SK-N-SH (cell line): Measurements from ENCODE around the gene GGT7. TPM values are rescaled to one million over a fixed set of nuclear protein-coding genes. Genes with fewer than 3 reads are reported as not detected.
A peak's percentile ranks its signal among the peaks of the same experiment; 100 is the strongest.

Experiments
- CTCF ChIA-PET: fragments of 300-600, 350-600 bp; formaldehyde crosslinking; extraction: SDS; loops from one replicate; lab custom pipeline; 2021; lab: Yijun Ruan, JAX
- POLR2A ChIA-PET: fragments of 350-600 bp; sonication (Branson Sonifier 250); formaldehyde crosslinking; extraction: SDS; loops from one replicate; lab custom pipeline; 2020; ENCODE audit warnings: antibody characterized with exemption, inconsistent platforms; lab: Yijun Ruan, JAX
- DNase-seq: peaks from one replicate; pipeline ENCODE4 v3.0.0; 2012
- H2AFZ ChIP-seq: fragments of 200-600 bp; sonication (generic); 2 replicates; pipeline ENCODE4 v1.8.1; 2016; ENCODE audit warnings: antibody characterized with exemption, mild to moderate bottlenecking, low read depth
- H3F3A ChIP-seq: fragments of 200-600 bp; sonication (generic); replicated peaks from 2 replicates; pipeline ENCODE3; 2016; ENCODE audit warnings: antibody characterized with exemption, mild to moderate bottlenecking; ENCODE audit not compliant: insufficient read depth
- H3K27ac ChIP-seq, 2 experiments: fragments of 200-500 bp in 1 of 2; fragments of 200-600 bp in 1 of 2; sonication (Bioruptor generic) in 1 of 2; sonication (generic), shearing (Covaris generic) in 1 of 2; 2 replicates each; pipeline versions ENCODE4 v1.5.1 to v1.6.1; 2014 to 2016; ENCODE audit warnings: low read depth in 2 of 2, inconsistent platforms in 1 of 2, low read length in 1 of 2, mild to moderate bottlenecking in 1 of 2, mixed read lengths in 1 of 2
- H3K27me3 ChIP-seq: fragments of 200-600 bp; sonication (generic), shearing (Covaris generic); 2 replicates; pipeline ENCODE4 v1.6.1; 2016; ENCODE audit warnings: mixed run types; ENCODE audit not compliant: insufficient read depth
- H3K36me3 ChIP-seq, 2 experiments: fragments of 200-500 bp in 1 of 2; fragments of 200-600 bp in 1 of 2; sonication (Bioruptor generic) in 1 of 2; sonication (generic) in 1 of 2; replicated peaks in 1 of 2; 2 replicates each; pipeline versions ENCODE3 to v1.5.1; 2014 to 2016; ENCODE audit warnings: low read length in 1 of 2, mild to moderate bottlenecking in 1 of 2; ENCODE audit not compliant: insufficient read depth in 2 of 2, control insufficient read depth in 1 of 2
- H3K4me1 ChIP-seq, 2 experiments: fragments of 200-500 bp in 1 of 2; fragments of 200-600 bp in 1 of 2; sonication (Bioruptor generic) in 1 of 2; sonication (generic), shearing (Covaris generic) in 1 of 2; 2 replicates each; pipeline versions ENCODE4 v1.5.1 to v1.6.1; 2014 to 2016; ENCODE audit warnings: low read depth in 1 of 2, low read length in 1 of 2, mixed run types in 1 of 2; ENCODE audit not compliant: insufficient read depth in 2 of 2, control insufficient read depth in 1 of 2
- H3K4me2 ChIP-seq: fragments of 200-600 bp; sonication (generic), shearing (Covaris generic); 2 replicates; pipeline ENCODE4 v1.6.1; 2017; ENCODE audit warnings: mixed run types
- H3K4me3 ChIP-seq, 2 experiments: fragments of 200-500 bp in 1 of 2; fragments of 200-600 bp in 1 of 2; sonication (Bioruptor generic) in 1 of 2; sonication (generic), shearing (Covaris generic) in 1 of 2; 2 replicates each; pipeline versions ENCODE4 v1.5.1 to v1.8.1; 2014 to 2016; ENCODE audit warnings: low read depth in 2 of 2, inconsistent platforms in 1 of 2, low read length in 1 of 2, mild to moderate bottlenecking in 1 of 2, mixed read lengths in 1 of 2, moderate library complexity in 1 of 2
- H3K79me2 ChIP-seq: fragments of 200-600 bp; sonication (generic); 2 replicates; pipeline ENCODE4 v1.8.1; 2017; ENCODE audit warnings: mild to moderate bottlenecking; ENCODE audit not compliant: insufficient read depth
- H3K9ac ChIP-seq: fragments of 200-600 bp; sonication (generic); 2 replicates; pipeline ENCODE4 v1.6.1; 2017; ENCODE audit warnings: mixed run types
- H3K9me2 ChIP-seq: fragments of 200-600 bp; sonication (generic); 2 replicates; pipeline ENCODE4 v1.6.1; 2017; ENCODE audit warnings: mixed run types
- H3K9me3 ChIP-seq: fragments of 200-600 bp; sonication (generic); 2 replicates; pipeline ENCODE4 v1.6.1; 2017; ENCODE audit warnings: mixed run types, mild to moderate bottlenecking, moderate library complexity
- H4K20me1 ChIP-seq: fragments of 200-600 bp; sonication (generic); 2 replicates; pipeline ENCODE4 v1.6.1; 2017; ENCODE audit warnings: mild to moderate bottlenecking, mixed run types; ENCODE audit not compliant: insufficient read depth
- ELF1 ChIP-seq: IDR thresholded peaks from 2 replicates; pipeline ENCODE4 v1.4.0; 2012
- EP300 ChIP-seq, 2 experiments: IDR thresholded peaks; 2 replicates each; pipeline versions ENCODE4 v1.4.0 to v1.6.1; 2012; ENCODE audit warnings: borderline replicate concordance in 1 of 2, low read depth in 1 of 2, low read length in 1 of 2
- FOXJ3 ChIP-seq: sonication (generic); formaldehyde crosslinking; IDR thresholded peaks from 2 replicates; pipeline ENCODE4 v1.5.1; 2020; ENCODE audit warnings: mild to moderate bottlenecking, missing genetic modification reagents
- JUND ChIP-seq: IDR thresholded peaks from 2 replicates; pipeline ENCODE4 v1.4.0; 2012
- MEF2A ChIP-seq: IDR thresholded peaks from 2 replicates; pipeline ENCODE4 v1.4.0; 2012; ENCODE audit warnings: low read depth, borderline replicate concordance
- NFIC ChIP-seq: IDR thresholded peaks from 2 replicates; pipeline ENCODE4 v1.4.0; 2012; ENCODE audit warnings: borderline replicate concordance
- NRF1 ChIP-seq: IDR thresholded peaks from 2 replicates; pipeline ENCODE4 v1.6.1; 2012; ENCODE audit warnings: low read depth, mild to moderate bottlenecking, low read length
- RAD21 ChIP-seq: IDR thresholded peaks from 2 replicates; pipeline ENCODE4 v1.6.1; 2012; ENCODE audit warnings: mild to moderate bottlenecking, low read length
- RFX5 ChIP-seq: IDR thresholded peaks from 2 replicates; pipeline ENCODE4 v1.6.1; 2012; ENCODE audit warnings: mild to moderate bottlenecking, improper control_type of control experiment, low read length
- SIN3A ChIP-seq: IDR thresholded peaks from 2 replicates; pipeline ENCODE4 v1.6.1; 2012; ENCODE audit warnings: low read depth, mild to moderate bottlenecking, low read length, moderate library complexity, borderline replicate concordance
- SMC3 ChIP-seq: IDR thresholded peaks from 2 replicates; pipeline ENCODE4 v1.6.1; 2012; ENCODE audit warnings: low read depth, low read length, improper control_type of control experiment
- TAF1 ChIP-seq: IDR thresholded peaks from 2 replicates; pipeline ENCODE4 v1.6.1; 2012; ENCODE audit warnings: low read depth, mild to moderate bottlenecking, low read length, moderate library complexity, borderline replicate concordance
- USF1 ChIP-seq: IDR thresholded peaks from 2 replicates; pipeline ENCODE4 v1.4.0; 2012; ENCODE audit warnings: low read depth, borderline replicate concordance
- WGBS: methylation state at CpG from one replicate; pipeline ENCODE4 v1.1.6; 2017; ENCODE audit warnings: low lambda C conversion rate; 5-methylcytosine and 5-hydroxymethylcytosine counted together
- polyA plus RNA-seq, 3 experiments: library from polyadenylated mRNA; depleted of rRNA; stranded (reverse); fragments of >200 nt; gene quantifications; 2 replicates each; pipeline ENCODE4 v1.2.3, GENCODE V29; 2012
- TF ChIP-seq, protein P1 (sequence below): fragments of 150-350 bp; IDR thresholded peaks from 2 replicates; pipeline ENCODE4 v1.6.1; 2016; ENCODE audit warnings: mild to moderate bottlenecking, low read depth, low read length
- TF ChIP-seq, protein P2 (sequence below): fragments of 150-350 bp; IDR thresholded peaks from 2 replicates; pipeline ENCODE4 v1.6.1; 2017; ENCODE audit warnings: antibody characterized with exemption, low read length, low read depth, borderline replicate concordance
- TF ChIP-seq, protein P3 (sequence below): IDR thresholded peaks from 2 replicates; pipeline ENCODE4 v1.6.1; 2012; ENCODE audit warnings: mild to moderate bottlenecking, low read depth, low read length, moderate library complexity

The GGT7 gene
- polyA plus RNA-seq, 1 of the 3 experiments (the other 2 are of a cell fraction), result 22.5 TPM

DNA sequence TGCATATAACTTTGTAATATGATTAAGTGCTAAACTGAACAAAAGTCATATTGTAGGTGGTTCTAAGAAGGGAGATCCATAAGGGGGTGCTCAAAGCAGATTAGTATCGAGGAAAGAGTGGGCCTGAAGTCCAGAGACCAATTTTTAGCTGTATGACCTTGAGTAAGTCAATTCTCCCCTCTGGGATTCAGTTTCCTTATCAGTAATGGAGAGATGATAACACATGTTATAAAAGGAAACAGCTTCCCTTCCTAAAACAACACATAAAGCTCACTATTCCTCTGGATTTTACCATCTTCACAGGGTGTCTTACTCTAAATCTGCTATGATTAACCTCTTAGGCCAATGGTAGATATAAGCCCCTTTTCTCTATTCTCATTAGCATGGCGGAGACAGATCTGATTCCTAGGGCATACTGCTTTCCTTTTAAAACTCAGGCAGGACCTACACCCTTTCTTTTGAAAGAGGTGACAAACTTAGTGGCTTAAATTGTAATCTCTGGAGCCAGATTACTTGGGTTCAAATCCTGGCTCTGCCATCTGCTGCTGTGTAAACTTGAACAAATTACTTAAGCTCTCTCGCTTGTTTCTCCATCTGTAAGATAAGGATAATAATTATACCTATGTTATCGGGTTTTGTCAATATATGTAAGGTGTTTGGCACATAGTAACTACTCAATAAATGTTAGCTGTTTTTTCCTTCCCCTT, 43.2 kb upstream of the GGT7 start:
- no peaks in the 10 kb centered on the region for H3K9me3 ChIP-seq
- H3F3A ChIP-seq, result no peaks in the 10 kb centered on the region
- no peaks in the 10 kb centered on the region for H4K20me1 ChIP-seq
- no peaks in the 10 kb centered on the region for H3K79me2 ChIP-seq
- 89% methylated on average over 4 of the region's 4 CpGs for WGBS
- CTCF ChIA-PET, result interaction anchor here (1.2 to 1.5 kb wide), 2 partner anchors 42 to 43 kb away, joined by 3 to 6 read pairs; no protein-coding TSS in a partner anchor
- H3K9me2 ChIP-seq, result no peaks in the 10 kb centered on the region
- peaks cover 0 to 3% of the 10 kb centered on the region in 2 experiments; a peak in 1 of 4 replicates for H3K4me1 ChIP-seq
- no peaks in the 10 kb centered on the region for H3K27me3 ChIP-seq
- no peak overlapping the region for H3K4me2 ChIP-seq
- H2AFZ ChIP-seq, result no peak overlapping the region
- peak; percentile 23 for DNase-seq
- no peaks in the 10 kb centered on the region for H3K36me3 ChIP-seq
- H3K9ac ChIP-seq, result no peak overlapping the region
- H3K4me3 ChIP-seq, result no peak overlapping the region
- TF ChIP-seq, protein P1, sequence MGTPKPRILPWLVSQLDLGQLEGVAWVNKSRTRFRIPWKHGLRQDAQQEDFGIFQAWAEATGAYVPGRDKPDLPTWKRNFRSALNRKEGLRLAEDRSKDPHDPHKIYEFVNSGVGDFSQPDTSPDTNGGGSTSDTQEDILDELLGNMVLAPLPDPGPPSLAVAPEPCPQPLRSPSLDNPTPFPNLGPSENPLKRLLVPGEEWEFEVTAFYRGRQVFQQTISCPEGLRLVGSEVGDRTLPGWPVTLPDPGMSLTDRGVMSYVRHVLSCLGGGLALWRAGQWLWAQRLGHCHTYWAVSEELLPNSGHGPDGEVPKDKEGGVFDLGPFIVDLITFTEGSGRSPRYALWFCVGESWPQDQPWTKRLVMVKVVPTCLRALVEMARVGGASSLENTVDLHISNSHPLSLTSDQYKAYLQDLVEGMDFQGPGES, result no peak
- TF ChIP-seq EP300 (IDR thresholded peaks at IDR 0.05; ENCODE audit: borderline replicate concordance in 1 of 2, low read depth in 1 of 2, low read length in 1 of 2), result peak in 1 of 2 experiments; percentile 26; a peak in 1 of 4 replicates
- no peak for TF ChIP-seq NRF1
- no peak for TF ChIP-seq ELF1
- H3K27ac ChIP-seq, result peak overlapping the region in 1 of 2 experiments; percentile 9; a peak in 1 of 4 replicates
- POLR2A ChIA-PET, result interaction anchor here (0.8 kb wide), 1 partner anchor 12 kb away, joined by 3 read pairs; no protein-coding TSS in a partner anchor

DNA sequence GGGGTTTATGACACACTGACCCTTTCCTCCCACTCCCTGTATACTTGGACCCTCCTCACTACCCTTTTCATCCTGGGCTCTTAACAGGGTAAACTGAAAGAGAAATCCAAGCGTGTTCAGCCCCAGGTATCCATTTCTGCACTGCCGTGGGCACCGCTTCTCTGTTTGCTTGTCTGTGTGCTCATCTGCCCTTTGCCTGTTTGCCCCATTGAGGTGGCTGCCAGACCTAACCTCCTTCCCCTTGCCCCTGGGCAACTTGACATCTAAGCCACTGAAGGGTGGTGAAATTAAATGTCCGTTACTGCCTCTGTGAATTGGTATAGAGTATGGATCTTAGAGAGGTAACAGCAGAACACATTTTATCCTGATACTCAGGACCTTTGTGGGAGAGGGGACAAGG, 42.5 kb upstream of the GGT7 start:
- peaks cover 0 to 3% of the 10 kb centered on the region in 2 experiments; a peak in 1 of 4 replicates for H3K4me1 ChIP-seq
- 86% methylated on average over 4 of the region's 4 CpGs for WGBS

More for the DNA sequence above, 42.5 kb upstream of the GGT7 start:
- TF ChIP-seq MEF2A (no peak), TAF1 (no peak), RFX5 (no peak), SMC3 (no peak), USF1 (no peak), NFIC (no peak), RAD21 (no peak), JUND (no peak), FOXJ3 (CRISPR knock-in tag) (no peak), SIN3A (no peak)
- TF ChIP-seq, protein P2, sequence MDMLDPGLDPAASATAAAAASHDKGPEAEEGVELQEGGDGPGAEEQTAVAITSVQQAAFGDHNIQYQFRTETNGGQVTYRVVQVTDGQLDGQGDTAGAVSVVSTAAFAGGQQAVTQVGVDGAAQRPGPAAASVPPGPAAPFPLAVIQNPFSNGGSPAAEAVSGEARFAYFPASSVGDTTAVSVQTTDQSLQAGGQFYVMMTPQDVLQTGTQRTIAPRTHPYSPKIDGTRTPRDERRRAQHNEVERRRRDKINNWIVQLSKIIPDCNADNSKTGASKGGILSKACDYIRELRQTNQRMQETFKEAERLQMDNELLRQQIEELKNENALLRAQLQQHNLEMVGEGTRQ, result no peak
- TF ChIP-seq, protein P3, sequence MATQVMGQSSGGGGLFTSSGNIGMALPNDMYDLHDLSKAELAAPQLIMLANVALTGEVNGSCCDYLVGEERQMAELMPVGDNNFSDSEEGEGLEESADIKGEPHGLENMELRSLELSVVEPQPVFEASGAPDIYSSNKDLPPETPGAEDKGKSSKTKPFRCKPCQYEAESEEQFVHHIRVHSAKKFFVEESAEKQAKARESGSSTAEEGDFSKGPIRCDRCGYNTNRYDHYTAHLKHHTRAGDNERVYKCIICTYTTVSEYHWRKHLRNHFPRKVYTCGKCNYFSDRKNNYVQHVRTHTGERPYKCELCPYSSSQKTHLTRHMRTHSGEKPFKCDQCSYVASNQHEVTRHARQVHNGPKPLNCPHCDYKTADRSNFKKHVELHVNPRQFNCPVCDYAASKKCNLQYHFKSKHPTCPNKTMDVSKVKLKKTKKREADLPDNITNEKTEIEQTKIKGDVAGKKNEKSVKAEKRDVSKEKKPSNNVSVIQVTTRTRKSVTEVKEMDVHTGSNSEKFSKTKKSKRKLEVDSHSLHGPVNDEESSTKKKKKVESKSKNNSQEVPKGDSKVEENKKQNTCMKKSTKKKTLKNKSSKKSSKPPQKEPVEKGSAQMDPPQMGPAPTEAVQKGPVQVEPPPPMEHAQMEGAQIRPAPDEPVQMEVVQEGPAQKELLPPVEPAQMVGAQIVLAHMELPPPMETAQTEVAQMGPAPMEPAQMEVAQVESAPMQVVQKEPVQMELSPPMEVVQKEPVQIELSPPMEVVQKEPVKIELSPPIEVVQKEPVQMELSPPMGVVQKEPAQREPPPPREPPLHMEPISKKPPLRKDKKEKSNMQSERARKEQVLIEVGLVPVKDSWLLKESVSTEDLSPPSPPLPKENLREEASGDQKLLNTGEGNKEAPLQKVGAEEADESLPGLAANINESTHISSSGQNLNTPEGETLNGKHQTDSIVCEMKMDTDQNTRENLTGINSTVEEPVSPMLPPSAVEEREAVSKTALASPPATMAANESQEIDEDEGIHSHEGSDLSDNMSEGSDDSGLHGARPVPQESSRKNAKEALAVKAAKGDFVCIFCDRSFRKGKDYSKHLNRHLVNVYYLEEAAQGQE, result no peak
- TF ChIP-seq, protein P1, result no peak
- TF ChIP-seq, all 33 proteins: peak for 0
- Histone ChIP-seq H3F3A (no peaks in the 10 kb centered on the region), H3K9me2 (no peaks in the 10 kb centered on the region), H3K79me2 (peaks cover 4% of the 10 kb centered on the region; the same call in 1 of the 2 replicates), H2AFZ (no peak overlapping the region), H3K9me3 (no peaks in the 10 kb centered on the region), H3K9ac (no peak overlapping the region), H3K27ac (no peak overlapping the region), H3K36me3 (no peaks in the 10 kb centered on the region), H3K27me3 (no peaks in the 10 kb centered on the region), H4K20me1 (no peaks in the 10 kb centered on the region), H3K4me3 (no peak overlapping the region), H3K4me2 (no peak overlapping the region)
- peak; percentile 24 for DNase-seq
- POLR2A ChIA-PET, result interaction anchor here (0.8 kb wide), 1 partner anchor 12 kb away, joined by 3 read pairs; no protein-coding TSS in a partner anchor
- CTCF ChIA-PET, result interaction anchor here (1.5 kb wide), 1 partner anchor 42 kb away, joined by 3 read pairs; no protein-coding TSS in a partner anchor
